ENCODE measurements around the gene MYOCD.

MYOCD gene

DNA sequence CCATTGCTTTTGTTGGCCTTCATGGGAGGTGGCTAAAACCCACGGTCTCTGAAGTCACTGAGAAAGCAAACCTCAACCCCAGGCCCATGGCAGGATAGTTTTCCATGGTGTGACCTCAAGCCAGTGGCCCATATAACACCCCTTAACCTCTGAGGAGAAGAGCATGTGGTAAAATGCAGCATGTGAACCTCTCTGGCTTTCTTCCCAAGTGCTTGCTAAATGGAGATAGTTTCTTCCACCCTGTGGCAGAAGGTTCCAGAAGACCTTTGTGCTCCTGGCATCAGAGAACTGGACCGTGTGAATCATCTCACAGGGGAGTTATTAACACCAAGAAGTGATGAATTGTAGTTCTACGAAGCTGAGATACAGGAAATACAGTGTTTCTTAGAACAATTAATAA is 47.3 kb downstream of the MYOCD start:
- no peak for DNase-seq (ENCODE audit: low read depth in 2 of 2)

- no peak for DNase-seq (ENCODE audit: low read depth in 2 of 2)
Observed at GRCh38 chr17:12719948-12720347, 54.3 kb downstream of the MYOCD start.

- no peak for DNase-seq (ENCODE audit: low read depth in 2 of 2)
Observed at GRCh38 chr17:12721581-12721980, 55.9 kb downstream of the MYOCD start.

- no peak for DNase-seq (ENCODE audit: low read depth in 2 of 2)
Observed at GRCh38 chr17:12722282-12722681, 56.6 kb downstream of the MYOCD start.

GRCh38 chr17:12726131-12726530 is 60.4 kb downstream of the MYOCD start:
- no peak for DNase-seq (ENCODE audit: low read depth in 2 of 2)

DNA sequence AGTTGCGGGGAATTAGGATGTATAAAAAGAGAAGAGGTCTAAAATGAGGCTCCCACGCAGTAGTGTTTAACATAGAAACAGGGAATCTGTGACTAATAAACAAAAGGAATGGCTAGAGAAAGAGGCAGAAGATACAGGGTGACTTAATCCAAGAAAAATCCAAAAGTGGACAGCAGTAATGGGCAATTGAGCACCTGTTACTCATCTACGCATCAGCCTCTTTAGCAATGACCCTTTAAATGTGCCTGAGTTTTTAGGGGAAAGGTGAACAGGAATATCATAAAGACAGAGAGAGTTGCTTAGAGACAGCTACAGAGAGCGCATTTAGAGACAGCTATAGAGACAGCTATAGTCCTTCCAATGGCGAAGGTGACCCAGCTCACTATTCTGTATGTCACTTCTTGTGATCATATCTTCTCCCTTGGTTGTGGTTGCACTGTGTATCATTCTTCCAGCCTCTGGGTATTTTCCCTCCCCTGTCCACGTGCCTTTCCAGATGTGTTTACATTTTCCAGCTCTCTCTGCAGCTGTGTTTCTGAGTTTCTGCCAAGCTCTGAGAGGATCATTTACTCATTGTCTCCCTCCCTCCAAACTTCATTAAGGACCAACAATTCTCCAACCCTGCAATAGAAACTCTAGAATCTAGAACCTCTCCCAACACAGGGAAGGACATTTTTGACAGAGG is 61.5 kb downstream of the MYOCD start:
- no peak for DNase-seq (ENCODE audit: low read depth in 2 of 2)

DNA sequence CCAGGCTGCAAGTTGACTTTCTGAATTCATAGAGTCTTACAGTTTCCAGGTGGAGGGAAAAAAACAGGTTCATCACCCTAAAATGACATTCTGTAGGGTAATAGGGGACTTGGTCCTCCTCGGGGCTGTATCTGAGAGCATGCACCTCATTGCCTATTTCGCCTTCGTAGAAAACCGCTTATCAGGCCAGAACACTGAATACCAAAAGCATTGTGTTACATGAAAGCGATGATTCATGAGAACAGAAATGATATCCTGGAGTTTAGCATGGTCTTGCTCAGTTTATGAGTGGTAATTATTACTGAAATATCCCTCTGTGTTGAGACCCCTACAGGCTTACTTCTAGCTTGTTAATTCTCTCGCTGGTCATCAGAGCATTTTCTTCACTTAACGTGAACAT is 62.2 kb downstream of the MYOCD start:
- DNase-seq (ENCODE audit: low read depth in 2 of 2), result no peak

- DNase-seq (ENCODE audit: low read depth in 2 of 2), result no peak
Observed at GRCh38 chr17:12729086-12729485, 63.4 kb downstream of the MYOCD start.

DNA sequence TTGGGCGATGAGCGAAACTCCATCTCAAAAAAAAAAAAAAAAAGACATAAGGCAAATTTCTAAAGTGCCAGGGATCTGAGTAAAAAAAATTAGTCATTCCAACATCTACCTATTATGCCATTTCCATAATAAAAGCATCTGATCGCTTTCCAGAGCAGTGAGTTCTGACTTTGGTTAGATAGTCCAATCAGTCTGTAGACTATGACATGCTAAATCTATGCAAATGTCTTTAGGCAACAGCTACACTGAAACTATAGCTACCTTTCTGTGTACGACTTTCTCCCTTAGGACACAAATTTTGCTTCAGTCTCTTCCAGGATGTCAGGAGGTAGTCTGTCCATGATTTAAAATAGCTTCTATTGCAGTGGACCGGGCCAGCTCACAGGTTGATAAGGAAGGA is 64.7 kb downstream of the MYOCD start:
- no peak for DNase-seq (ENCODE audit: low read depth in 2 of 2)

DNA sequence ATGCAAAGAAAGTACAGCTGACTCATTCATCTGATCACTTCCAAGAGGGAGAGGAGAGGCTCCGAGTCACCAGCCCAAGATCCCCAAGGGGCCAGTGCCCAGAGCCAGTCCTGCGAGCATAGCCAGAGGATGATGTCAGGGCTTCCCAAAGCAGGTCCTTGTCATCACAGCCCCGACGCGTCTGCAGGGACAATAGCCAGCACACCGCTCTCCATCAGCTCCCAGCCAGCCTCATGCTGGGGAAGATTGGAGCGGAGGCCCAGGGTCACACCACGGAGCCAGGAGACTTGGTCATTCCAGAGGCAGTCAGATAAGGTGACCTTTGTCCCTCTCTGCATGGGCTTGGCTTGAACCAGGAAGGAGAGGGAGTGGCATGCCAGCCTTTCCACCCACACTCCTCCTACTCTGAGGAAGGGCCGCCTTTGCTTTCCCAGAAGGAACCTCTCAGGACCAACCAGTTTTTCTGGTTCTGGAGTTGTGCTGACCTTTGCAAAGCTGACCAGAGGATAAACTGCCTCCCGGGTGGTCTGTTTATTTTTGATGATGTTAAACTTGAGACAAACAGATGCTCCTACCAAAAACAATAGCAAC is 65.3 kb downstream of the MYOCD start:
- no peak for DNase-seq (ENCODE audit: low read depth in 2 of 2)

- no peak for DNase-seq (ENCODE audit: low read depth in 2 of 2)
Observed at GRCh38 chr17:12731839-12732238, 66.1 kb downstream of the MYOCD start.

GRCh38 chr17:12732366-12732765 is 66.7 kb downstream of the MYOCD start:
- DNase-seq (ENCODE audit: low read depth in 2 of 2), result no peak

GRCh38 chr17:12734926-12735325 is 69.2 kb downstream of the MYOCD start:
- DNase-seq (ENCODE audit: low read depth in 2 of 2), result no peak

DNA sequence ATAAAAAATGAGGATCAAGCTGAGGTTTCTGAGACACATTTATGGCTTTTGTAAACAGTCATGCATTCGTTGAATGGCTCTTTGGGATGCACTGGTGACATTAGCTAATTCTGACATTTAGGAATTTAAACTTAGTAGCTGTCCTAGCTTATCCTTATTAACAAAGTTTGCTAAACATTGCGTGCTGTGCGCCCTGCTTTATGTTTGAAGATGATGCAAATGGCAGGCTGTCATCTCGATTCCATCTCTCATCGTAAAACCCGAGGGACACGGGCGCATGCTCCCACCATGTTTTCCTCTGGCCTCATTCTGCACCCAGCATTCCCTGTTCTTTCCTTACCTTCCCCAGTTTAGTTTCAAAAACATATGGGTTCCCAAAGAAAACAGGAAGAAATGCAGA is 69.8 kb downstream of the MYOCD start:
- DNase-seq (ENCODE audit: low read depth in 2 of 2), result no peak

DNA sequence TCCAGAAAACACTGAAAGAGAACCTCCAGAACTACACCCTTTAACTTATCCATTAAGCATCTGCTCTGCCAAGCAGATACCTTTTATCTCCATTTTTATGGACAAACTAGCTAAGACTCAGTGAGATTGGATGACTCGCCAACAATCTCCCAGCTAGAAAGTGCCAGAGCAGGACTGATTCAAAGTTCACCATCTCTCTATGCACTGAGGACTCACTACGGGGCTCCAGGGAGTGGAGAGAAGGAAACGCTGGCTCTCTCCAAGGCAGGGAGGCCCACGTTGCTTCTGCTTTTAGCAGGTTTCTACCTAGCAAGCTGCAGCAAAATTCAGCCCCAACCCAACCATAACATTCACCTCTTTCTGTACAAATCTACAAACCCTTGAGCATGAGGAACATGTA is 70.8 kb downstream of the MYOCD start:
- DNase-seq (ENCODE audit: low read depth in 2 of 2), result no peak

- DNase-seq (ENCODE audit: low read depth in 2 of 2), result no peak
Observed at GRCh38 chr17:12737740-12738469, 72.2 kb downstream of the MYOCD start.

GRCh38 chr17:12738624-12739023 is 72.9 kb downstream of the MYOCD start:
- no peak for DNase-seq (ENCODE audit: low read depth in 2 of 2)

- DNase-seq (ENCODE audit: low read depth in 2 of 2), result no peak
Observed at GRCh38 chr17:12739500-12739899, 73.8 kb downstream of the MYOCD start.

- no peak for DNase-seq (ENCODE audit: low read depth in 2 of 2)
Observed at GRCh38 chr17:12743046-12743445, 77.4 kb downstream of the MYOCD start.

DNA sequence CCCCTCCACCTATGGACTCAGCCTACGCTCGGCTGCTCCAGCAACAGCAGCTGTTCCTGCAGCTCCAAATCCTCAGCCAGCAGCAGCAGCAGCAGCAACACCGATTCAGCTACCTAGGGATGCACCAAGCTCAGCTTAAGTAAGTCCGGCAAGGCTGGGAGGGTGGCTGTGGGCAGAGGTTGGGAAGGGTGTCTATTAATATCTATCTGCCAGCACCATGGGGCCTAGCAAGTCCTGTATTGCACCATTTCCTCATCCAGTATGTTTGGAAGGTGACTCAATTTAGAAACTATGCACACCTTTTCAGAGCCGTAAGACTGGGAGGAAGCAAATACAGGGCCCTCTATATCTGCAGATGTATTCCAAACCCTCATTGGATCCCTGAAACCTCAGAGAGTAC is 78.6 kb downstream of the MYOCD start:
- DNase-seq (ENCODE audit: low read depth in 2 of 2), result no peak

GRCh38 chr17:12744786-12745185 is 79.1 kb downstream of the MYOCD start:
- DNase-seq (ENCODE audit: low read depth in 2 of 2), result no peak

DNA sequence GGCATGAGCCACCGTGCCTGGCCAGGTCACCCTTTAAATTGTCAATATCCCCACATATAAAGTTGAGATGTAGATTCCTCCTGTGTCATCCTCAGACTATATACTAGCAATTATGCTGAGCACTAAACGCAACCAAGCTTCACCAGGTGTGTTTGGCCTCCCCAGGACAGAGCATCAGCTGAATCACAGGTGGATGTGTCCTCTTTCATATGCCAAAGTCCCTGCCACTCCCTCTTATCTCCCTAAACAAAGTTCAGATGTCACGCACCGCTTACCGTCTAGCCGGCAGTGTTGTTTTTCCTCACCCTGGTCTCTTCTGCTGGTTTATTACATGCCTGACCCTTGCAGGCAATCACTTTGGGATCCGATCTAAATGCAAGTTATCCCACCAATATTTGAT is 79.8 kb downstream of the MYOCD start:
- no peak for DNase-seq (ENCODE audit: low read depth in 2 of 2)

DNA sequence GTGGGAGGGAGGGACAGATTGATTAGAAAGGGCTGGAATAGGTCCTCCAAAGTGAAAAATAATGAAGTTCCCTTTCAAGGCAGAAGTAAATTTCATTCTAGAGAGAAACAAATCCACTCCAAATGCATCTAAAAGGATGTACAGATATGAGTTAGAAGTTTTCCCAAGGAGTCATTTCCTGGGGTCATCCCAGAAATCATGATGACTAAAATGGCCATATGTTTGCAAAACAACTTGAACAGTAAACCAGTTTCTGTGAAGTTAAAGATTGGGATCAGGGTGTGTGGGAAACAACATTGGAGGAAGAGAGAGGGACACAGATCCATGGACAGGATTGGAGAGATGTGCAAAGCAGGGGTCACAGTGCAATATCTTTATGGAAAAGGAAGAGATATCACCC is 91.1 kb downstream of the MYOCD start:
- DNase-seq (ENCODE audit: low read depth in 2 of 2), result no peak

Data from stimulated activated CD4-positive, alpha-beta T cell treated with anti-CD3 and anti-CD28 coated beads, Interleukin-1b, Interleukin-23, amount 100 ng/mL, for 4 hours (primary cell).